ENCODE measurements around the gene SPINK7.

SPINK7 gene

DNA sequence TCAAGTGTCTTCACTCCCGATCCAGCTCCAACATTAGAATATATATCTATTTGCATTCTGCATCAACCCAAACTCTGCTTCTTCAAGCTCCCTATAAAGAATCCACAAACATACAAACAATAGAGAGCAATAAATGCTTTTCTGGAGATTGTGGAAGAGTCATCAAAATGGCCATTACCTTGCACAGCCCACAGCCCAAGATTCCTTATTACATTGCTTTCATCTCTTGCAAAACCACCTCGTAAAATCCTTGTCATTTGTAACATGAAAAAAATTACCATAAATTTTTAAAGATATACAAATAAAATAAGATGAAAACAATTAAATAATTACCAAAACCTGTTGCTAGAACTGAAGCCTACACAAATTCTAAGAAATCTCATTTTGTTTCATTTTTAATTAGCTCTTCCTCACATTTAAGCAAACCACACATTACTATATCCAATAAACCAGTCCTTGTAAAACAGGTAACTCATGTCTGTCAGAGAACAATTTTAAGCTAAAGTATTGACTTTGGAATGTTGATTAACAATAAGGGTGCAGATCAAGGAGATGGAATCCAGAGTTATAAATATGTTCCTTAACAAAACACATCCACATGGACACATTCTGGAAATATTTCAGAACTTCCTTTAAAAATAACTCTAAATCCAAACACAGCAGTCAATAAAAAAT is 30.3 kb downstream of the SPINK7 start:
- no peaks in the 10 kb centered on the region for H3K27me3 ChIP-seq
- peaks cover 0 to 8% (median 4%) of the 10 kb centered on the region in 4 donors for H3K4me1 ChIP-seq
- H3K9me3 ChIP-seq, result no peaks in the 10 kb centered on the region
- TF ChIP-seq, protein P1, sequence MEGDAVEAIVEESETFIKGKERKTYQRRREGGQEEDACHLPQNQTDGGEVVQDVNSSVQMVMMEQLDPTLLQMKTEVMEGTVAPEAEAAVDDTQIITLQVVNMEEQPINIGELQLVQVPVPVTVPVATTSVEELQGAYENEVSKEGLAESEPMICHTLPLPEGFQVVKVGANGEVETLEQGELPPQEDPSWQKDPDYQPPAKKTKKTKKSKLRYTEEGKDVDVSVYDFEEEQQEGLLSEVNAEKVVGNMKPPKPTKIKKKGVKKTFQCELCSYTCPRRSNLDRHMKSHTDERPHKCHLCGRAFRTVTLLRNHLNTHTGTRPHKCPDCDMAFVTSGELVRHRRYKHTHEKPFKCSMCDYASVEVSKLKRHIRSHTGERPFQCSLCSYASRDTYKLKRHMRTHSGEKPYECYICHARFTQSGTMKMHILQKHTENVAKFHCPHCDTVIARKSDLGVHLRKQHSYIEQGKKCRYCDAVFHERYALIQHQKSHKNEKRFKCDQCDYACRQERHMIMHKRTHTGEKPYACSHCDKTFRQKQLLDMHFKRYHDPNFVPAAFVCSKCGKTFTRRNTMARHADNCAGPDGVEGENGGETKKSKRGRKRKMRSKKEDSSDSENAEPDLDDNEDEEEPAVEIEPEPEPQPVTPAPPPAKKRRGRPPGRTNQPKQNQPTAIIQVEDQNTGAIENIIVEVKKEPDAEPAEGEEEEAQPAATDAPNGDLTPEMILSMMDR (IDR thresholded peaks at IDR 0.05), result no peak
- H3K36me3 ChIP-seq, result no peaks in the 10 kb centered on the region
- no peak overlapping the region for H3K4me3 ChIP-seq
- intact Hi-C loops (cut with DNase I; ENCODE audit: low total_unique reads), result no loop called here
- H3K27ac ChIP-seq, result no peak overlapping the region
- DNase-seq, result no peak

DNA sequence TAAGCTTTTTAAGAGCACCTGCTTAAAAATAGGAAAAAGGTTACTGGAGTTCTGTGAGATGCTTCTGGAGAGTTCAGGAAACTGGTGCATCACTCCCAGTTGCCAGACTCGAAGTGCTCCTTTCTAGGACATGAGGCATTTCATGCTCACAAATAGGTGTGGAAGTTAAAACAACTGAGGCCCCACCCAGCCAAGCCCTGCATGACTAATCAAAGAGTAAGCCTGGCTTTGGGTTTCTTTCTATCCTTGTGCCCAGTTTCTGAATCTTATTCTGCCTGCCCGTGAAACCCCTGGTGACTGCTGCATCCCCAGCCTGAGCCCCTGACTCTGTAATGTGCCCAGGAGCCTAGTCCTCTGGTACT is 30.8 kb downstream of the SPINK7 start:
- Histone ChIP-seq H3K36me3 (no peaks in the 10 kb centered on the region), H3K27me3 (no peaks in the 10 kb centered on the region), H3K4me1 (peaks cover 0 to 8% (median 4%) of the 10 kb centered on the region in 4 donors), H3K4me3 (no peak overlapping the region), H3K27ac (no peak overlapping the region), H3K9me3 (no peaks in the 10 kb centered on the region)
- intact Hi-C loops (cut with DNase I; ENCODE audit: low total_unique reads), result no loop called here
- no peak for DNase-seq
- TF ChIP-seq, protein P1 (IDR thresholded peaks at IDR 0.05), result no peak

DNA sequence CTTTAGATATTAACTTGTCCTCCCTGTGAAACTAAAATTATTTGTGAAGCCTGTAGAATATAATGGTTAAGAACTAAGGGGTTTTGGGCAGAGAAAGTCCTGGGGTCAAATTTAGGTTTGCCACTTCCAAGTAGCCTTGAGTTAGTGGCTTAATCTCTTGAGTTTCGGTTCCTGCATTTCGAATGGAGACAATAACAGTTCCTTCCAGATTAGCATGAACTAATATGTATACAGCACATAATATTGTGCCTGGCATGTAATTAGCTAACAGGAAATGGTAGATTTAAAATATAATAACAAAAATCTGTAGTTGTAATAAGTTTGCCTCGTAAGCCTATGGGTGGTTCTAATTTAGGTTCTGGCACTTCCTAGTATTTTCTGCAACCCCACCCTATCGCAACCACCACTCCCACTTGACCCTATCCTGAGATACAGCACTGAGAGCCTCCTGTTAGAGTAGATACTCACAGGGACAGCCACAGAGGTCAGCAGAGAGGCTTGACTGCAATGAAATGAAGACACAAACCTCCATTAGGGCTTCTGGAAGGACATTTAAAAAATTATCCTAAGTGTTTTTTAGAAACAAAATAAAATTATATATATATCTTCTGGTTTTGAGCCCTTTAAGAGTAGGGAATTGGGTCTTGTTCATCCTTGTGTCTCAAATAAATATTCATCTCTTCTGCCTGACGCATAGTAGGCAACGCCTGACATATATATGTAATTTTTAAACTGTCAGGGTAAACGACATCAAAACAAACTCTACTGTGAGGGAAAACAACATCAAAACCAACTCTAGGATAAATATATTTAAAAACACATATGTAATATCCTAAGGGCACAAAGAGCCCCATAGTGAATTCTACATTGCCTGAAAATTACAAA is 31.6 kb downstream of the SPINK7 start:
- H3K9me3 ChIP-seq, result no peaks in the 10 kb centered on the region
- peaks cover 0 to 8% (median 4%) of the 10 kb centered on the region in 4 donors for H3K4me1 ChIP-seq
- H3K27ac ChIP-seq, result no peak overlapping the region
- intact Hi-C loops (cut with DNase I; ENCODE audit: low total_unique reads), result no loop called here
- TF ChIP-seq, protein P1 (IDR thresholded peaks at IDR 0.05), result no peak
- DNase-seq, result no peak
- H3K4me3 ChIP-seq, result no peak overlapping the region
- H3K27me3 ChIP-seq, result no peaks in the 10 kb centered on the region
- no peaks in the 10 kb centered on the region for H3K36me3 ChIP-seq

DNA sequence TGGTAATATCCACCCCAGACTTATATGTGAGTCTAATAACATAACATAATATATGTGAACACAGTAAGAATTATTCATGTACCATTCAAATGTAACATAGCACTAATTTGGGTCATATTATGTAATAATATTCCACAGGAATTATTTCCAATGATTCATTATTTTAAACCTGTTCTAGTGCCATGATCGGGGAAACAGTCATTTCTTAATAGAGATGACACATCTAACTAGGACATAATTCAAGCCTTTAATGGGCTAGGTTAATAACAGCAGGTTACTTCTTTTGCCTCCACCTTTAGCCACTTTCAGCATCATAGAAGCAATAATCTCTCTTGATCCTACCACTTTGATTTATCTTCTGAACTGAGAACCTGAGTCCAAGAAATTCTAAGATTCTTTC is 35.5 kb downstream of the SPINK7 start:
- intact Hi-C loops (cut with DNase I; ENCODE audit: low total_unique reads), result no loop called here
- H3K36me3 ChIP-seq, result no peaks in the 10 kb centered on the region
- H3K4me1 ChIP-seq, result peaks cover 0 to 8% (median 4%) of the 10 kb centered on the region in 4 donors
- TF ChIP-seq, protein P1 (IDR thresholded peaks at IDR 0.05), result no peak
- DNase-seq, result no peak
- no peak overlapping the region for H3K27ac ChIP-seq
- no peaks in the 10 kb centered on the region for H3K9me3 ChIP-seq
- H3K4me3 ChIP-seq, result no peak overlapping the region
- no peaks in the 10 kb centered on the region for H3K27me3 ChIP-seq

DNA sequence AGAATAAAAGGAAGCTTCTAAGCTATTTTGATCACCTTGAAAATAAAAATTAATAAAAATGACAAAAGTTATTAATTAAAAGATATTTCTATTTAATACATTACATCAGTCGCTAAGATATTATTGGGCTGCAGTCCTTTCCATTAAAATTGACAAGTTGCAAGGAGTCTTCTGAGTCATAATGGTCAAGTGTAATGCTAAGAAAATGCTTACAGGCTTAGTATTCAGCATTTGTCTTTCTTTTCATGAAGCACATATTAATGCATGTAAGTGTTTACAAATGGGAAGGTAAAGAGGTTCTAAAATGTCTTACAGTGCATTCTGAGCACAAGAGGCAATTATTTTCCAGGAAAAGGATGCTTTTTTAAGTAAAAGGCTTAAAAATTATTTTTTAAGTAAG is 40.5 kb downstream of the SPINK7 start:
- H3K36me3 ChIP-seq, result no peaks in the 10 kb centered on the region
- H3K4me1 ChIP-seq, result no peaks in the 10 kb centered on the region
- no peaks in the 10 kb centered on the region for H3K27me3 ChIP-seq
- no peaks in the 10 kb centered on the region for H3K9me3 ChIP-seq
- intact Hi-C loops (cut with DNase I; ENCODE audit: low total_unique reads), result no loop called here
- DNase-seq, result no peak
- TF ChIP-seq, protein P1 (IDR thresholded peaks at IDR 0.05), result no peak
- no peak overlapping the region for H3K4me3 ChIP-seq
- no peak overlapping the region for H3K27ac ChIP-seq

All from tibial artery (tissue), 4 donors.